ENCODE measurements around the gene MAD1L1.

Gene MAD1L1

DNA sequence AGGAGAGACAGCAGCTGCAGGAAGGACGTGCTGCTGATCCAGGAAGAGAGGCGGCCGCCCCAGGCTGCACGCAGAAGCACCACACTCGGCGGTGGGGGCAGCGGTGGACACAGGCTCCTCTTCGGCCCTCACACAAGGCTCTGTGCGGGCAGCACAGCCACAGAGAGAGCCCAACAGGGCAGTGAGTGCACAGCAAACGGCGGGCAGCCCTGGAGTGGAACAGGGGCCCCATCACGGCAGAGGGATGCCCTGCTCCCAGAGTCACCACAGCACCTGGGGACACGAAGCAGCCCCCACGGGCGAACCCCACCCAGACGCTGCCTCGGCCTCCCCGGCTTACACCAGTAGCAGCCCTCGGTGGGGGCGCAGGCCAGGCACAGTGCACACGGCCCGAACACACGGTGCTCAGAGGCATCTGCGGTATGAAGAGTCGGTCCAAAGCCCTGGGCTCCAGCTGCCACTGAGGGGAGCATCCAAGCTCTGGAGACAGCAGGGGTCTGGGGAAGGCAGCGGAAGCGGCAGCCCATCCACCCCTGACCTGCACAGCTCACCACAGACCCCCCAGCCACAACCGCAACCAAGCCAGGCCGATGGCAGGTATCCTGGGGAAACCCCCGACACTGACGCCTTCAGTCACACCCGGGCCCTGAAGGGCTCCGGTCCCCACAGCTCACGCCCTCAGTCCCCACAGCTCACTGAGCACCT lies 26.1 kb upstream of the MAD1L1 start:
- DNase-seq, result no peak

DNA sequence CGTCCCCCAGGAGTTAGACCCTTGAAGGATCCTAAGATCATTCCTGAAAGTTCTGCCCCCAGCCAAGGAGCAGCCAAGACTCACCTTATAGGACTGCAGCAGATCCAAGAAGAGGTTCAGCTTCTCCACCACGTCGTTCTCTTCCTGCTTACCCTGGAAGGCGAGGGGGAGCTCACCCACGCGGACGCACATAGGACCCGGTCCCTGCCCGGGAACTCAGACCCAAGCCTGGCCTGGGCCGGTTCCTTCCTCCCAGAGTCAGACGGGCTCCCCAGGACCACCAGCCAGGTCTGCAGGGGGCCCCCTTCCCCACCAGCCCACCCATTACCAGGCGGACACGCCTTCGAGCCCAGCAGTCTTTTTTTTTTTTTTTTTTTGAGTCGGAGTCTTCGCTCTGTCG lies 24.9 kb upstream of the MAD1L1 start:
- DNase-seq, result no peak

DNA sequence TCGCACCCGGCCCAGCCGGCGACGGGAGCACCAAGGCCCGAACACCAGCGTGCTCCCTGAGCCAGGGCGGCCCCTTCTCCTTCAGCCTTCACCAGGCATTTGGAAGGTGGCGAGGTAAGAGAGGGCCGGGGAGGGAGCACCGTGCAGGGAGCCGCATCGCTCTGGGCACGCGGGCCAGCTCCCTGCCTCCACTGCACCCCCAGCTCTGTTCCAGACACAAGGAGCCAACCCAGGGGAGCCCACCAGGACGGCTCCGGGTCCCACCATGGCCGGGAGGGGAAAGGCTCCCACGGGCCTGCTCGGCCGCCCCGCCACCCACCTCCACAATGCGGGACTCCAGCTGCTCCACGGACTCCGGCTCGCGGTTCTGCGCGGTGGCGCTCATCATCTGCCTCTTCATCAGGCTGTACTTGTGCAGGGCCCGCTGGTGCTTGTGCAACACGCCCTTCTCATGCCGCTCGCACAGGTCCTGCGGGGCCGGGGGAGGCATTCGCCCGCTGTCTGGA lies 24.4 kb upstream of the MAD1L1 start:
- no peak for DNase-seq

DNA sequence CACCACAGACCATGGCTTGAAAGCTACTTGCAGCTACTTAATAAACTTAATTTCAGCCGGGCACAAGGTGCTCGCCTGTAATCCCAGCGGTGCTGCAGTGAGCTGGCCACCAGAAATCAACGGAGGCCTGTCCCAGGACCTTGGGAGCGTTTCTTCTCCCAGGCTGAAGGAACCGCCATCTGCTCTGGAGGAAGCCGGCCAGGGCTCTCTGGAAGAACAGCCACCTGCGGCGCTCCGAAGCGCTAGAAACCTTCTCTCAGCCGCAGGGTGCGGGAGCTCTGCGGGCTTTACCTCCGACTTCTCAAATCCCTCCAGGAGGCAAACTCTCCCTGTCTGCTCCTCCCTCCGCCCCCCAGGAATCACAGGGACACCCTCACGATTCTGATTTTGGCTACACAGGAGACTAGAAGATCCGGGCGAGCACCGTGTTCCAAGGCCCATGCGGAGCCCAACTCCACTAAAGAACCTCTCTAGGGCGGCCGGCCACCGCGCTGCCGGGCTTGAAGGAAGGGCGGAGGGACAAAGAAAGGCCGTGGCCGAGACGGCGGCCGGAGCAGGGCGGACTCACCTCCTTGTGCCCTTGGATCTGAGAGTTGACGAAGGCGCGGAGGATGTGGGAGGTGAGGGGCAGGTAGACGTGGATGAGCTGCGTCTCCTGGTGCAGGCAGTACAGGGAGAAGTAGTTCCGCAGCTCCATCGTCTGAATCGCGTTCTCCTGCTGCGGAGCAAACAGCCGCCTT lies 23.7 kb upstream of the MAD1L1 start:
- DNase-seq, result no peak

DNA sequence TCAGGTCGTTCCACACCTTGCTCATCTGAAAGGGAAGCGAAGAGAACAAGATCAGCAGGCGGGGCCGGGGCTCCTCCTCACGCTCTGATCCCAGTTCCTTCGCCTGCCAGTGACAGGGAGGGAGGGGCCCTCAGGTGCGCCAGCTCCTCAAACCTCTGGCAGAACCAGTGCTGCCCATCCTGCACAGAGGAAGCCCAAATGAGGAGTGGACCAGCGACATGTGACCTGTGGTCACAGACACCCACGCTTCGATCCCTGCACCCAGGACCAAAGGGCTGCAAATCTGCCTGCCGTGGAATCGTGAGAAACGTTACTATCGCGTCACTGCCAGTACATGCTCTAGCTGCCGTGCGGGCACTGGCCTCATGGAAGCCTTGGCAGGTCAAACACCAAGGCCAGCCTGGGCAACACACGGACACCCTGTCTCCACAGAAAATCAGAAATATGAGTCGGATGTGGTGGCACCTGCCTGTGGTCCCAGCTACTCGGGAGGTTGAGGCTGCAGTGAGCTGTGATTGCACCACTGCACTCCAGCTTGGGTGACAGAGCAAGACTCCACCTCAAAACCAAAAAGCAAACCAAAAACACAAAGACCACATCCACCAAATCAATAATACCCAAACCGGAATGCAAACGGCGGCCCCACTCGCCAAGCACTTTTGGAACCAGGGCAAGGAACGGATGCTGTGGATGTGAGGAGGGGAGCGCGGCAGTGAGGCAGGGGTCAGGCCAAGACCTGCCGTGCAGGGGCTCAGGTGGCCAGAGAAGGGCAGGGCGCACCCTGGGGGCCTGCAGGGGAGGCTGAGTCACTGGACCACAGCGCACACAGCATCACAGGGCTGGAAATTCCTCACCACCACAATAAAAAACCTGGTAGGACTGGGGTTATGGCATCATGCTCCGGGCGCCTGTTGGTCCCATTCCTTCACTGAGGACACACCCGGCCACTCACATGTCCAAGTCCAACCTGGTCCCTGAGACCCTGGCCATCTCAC lies 22.7 kb upstream of the MAD1L1 start:
- DNase-seq, result no peak

DNA sequence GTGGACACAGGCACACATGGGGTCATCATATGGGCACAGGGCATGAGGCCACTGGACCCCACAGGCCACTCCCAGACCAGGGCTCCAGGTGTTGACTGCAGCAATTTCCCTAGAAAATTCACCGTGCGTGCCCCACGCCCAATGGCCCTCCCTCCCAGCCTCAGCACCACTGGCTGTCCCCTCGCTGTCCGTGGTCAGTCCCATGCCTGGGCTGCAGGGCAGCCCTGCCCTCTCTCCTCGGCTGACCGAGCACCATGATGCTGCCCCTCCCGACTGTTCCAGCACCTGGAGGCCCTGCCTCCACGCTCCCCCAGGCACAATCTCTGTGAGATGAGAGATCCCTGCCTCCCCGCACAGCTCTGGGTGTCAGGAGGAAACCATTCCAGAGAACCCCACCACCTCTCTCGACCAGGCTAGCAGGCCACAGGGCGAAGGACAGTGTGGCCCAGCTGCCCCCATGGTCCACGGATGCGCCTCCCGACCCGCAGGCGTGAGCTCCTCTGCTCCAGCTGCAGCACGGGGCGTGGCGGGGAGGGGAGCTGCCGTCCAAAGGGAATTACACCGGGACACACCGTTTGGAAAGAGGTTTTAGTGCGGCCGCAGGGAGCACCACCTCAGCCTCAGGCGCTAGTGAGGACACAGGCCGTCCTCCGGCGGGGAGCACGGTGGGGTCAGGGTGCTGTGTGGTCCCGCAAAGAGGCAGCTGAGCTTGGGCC lies 21.8 kb upstream of the MAD1L1 start:
- DNase-seq, result no peak

DNA sequence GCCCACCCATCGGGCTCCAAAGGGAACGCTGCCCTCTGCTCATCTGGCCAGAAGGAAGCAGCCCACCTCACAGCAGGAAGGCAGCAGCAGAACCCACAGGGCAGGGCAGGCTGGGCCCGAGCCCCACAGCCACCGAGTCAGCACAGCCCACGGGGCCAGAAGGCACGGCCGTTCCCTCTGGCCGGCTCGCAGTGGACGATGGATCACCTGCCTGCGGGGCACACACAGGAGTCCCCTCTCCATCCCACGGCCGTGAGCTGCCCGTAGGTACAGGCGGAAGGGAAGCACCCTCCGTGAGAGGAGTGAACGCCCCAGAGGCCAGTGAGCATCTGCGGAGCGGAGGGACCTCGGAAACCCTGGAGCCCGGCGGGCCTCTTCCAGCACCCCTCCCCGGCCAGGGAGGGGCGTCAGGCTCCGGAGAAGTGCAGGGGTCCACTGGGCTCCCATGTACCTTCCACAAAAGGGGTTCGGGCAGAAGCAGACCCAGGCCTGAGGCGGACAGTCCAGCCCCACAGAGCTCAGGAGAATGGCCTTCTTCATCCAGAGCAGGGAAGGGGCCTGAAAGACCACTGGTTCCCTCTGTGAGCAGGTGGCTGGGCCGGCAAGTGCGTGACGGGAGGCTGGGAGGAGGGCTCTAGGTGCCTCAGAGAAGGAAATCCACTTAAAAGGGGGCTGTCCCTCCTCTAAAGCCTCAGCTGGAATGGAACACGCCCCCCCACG lies 20.9 kb upstream of the MAD1L1 start:
- no peak for DNase-seq

DNA sequence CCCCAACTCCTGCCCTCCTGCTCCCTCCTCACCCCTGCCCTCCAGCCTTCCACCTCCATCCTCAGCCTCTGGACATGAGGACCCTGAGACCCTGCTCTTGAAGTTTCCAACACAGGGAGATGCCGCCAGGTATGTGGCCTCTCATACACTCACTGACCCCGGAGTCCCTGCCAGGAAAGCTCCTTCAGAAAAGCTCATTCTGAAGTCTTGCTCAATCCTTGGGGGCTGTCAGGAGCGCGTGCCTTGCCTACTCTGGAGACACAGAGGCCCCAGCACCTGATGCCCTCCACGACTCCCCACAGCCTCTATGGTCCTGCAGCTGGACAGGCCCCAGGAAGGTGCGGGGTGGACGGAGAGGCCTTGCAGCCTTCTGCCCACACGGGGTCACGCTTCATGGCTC lies 20.3 kb upstream of the MAD1L1 start:
- DNase-seq, result no peak

DNA sequence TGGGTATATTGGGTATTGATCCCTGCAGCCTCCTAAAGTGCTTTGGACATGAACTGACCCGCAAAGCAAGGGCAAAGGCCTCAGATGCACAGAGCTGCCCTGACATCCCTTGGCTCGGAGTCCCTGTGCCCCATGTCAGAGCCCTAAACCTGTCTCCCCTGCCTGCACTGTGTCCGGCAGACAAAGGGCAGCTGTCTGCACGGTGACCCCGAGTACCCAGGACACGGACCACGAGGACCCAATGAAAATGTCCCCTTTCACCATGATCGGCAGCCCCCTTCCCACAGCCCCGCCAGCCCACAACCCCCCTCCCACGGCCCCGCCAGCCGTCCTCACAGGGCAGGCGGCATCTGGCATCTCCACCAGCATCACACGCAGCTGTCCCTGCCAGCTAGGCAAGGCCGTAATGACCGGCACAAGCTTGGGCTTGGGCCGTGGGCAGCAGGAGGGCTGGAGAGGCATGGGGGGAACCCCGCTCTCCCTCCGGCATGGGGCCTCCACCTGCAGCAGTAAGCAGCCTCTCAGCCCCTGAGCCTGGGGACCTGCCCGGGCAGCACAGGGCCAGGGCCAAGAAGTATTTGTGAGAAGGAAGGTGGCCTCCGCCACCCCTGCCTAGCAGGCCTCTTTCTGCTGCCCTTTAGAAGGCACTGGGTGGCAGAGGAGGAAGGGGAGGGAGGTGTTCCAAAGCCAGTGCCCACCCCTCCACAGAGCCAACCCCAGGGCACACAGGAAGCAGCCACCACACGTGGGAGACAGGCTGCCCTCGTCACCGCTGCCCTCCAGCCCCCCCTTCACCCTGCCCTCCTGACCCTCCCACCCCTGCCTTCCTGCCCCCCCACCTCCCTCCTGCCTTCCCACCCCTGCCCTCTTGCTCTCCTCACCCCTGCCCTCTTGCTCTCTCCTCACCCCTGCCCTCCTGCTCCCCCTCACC lies 19.4 kb upstream of the MAD1L1 start:
- peak in 2 of 56 donors; percentile 6 to 30 for DNase-seq

DNA sequence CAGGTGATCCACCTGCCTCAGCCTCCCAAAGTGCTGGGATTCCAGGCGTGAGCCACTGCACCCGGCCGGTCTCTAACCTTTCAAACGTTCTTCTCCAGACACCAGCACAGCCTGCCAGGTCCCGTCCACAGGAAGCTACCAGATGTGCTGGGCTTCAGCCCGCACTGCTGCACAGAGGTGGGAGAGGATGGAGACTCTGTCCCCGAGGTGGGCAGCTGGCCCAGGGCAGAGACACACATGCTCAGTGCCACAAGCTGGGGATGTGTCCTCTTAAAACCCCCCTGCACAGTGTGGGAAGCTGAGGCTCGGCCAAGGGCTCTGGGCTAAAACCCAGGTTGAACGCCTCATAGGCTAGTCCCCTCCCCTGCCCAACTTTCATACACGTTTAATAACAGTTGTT lies 18.6 kb upstream of the MAD1L1 start:
- no peak for DNase-seq

DNA sequence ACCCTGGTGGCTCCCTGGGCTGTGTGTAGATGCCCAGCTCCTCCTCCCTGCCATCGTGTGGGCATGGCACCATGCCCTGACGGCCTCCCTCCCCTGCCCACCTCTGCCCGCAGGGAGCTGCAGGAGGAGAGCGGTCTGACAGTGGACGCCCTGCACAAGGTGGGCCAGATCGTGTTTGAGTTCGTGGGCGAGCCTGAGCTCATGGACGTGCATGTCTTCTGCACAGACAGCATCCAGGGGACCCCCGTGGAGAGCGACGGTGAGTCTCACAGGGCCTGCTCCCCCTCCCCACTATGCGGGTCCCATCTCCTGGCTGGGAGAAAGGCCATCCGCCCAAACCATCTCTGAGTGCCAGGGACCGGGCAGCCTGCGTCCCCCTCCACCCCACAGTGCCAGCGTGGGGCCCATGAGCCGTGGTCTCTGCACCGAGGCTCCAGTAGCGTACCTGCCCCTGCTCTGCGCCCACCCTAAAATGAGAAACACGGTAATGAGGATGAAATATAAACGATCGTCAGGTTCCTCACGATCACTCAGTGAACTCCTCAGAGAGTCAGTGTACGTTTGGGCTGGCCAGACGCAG lies 17.1 kb upstream of the MAD1L1 start:
- DNase-seq, result no peak

DNA sequence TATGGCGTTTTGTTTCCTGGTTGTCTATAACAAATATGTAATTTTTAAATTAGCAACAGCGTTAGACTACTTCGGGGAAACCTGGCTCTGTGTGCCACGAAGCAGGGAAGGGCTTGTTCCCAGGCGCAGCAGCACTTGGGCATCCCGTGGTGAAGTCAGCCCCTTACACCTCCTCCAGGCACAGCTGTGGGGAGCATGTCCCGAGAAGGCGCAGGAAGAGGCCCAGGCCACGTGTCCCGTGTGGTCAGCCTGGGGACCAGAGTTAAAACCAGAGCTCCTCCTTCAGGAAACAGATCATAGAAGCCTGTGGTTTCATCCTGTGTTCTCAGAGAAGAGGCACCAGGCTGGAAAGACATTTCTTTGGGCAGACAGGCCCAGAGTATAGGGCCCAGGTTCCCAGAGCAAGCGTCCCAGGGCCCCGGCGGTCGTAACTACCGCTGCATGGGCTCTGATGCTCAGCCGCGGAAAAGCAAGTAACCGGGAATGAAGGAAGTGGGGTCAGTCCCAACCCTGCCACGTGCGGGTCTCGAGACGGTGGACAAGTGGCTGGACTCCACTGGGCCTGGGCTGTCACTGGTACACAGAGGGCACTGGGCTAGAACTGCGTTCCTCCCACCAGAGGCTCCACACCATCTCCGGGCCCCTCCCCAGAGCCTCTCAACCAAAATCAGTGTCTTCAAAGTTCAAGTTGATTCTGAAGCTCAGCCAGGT lies 16.4 kb upstream of the MAD1L1 start:
- peak in 15 of 56 donors; percentile 11 to 41 (median 26) for DNase-seq

DNA sequence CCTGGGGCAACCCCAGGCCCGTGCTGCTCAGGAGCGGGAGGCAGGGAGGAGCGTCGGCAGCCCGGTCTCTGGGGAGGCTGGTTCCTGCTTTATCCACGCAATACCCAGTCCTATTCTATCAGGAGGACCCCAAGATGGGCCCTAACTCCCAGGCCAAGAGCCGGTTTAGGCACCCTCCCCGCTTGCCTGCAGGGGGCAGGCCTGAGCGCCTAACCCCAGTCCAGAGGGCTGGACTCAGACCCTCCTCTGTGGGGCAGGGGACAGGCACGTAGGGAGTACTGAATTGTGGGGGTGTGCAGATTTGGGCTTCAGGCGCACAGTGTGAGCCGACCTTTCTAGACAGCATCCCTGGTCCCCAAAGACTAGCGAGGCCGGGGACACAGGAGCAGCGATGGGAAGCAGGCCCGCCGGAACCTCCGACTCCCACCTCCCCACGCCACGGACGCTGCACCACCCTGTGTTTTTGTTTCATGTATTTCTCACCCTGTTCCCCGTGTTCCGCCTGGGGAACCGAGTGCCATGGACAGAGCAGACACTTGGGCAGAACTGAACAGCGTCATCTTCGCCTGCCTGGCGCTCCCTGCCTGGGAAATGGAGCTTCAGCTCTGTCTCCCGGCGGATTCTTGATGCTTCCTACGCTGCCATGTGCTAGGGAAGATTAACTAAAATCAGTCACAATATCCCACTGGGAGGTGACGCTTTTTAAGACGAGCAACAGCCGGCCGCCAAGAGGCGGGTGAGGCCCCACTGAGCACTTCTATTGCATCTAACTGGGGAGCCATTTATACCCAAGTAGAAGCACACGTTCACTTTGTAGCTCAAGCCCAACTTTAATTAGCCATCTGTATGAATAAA lies 14.6 kb upstream of the MAD1L1 start:
- DNase-seq, result peak in 7 of 56 donors; percentile 8 to 28 (median 21)

DNA sequence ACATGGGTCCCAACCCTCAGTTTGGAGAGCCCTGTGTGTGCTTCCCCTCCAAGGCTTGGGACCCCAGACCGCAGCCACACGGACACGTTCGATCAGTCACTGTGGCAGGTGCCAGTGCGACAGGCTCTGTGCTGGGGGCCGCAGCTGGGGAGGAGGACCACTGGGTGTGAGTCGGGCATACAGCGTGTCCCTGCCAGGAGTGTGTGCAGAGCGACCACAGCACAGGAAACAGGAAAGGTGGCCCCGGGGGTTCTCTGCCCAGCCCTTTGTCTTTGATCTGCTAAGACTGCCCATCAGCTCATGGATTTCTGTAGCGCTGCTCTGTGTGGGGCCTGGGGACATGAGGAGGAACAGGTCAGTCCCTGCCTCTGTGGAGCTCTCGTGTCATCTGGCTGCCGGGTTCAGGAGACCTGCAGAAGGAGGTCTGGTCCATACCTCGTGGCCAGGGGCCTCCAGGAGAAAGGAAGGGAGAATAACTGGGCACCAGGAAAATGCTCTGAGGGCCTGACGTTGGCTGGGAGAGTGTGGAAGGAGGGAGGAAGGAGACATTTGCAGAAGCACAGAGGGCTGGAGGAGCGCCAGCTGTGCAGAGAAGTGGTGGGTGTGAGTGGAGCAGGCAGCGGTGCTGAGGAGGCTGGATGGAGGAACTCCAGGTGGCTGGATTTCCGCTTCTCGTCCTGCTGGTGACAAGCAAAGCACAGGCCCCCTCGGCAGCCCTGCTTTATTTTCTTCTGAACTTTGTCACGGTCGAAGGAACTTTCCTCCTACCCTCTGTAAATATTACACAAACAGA lies 13.3 kb upstream of the MAD1L1 start:
- DNase-seq, result peak in 13 of 56 donors; percentile 5 to 37 (median 19)

DNA sequence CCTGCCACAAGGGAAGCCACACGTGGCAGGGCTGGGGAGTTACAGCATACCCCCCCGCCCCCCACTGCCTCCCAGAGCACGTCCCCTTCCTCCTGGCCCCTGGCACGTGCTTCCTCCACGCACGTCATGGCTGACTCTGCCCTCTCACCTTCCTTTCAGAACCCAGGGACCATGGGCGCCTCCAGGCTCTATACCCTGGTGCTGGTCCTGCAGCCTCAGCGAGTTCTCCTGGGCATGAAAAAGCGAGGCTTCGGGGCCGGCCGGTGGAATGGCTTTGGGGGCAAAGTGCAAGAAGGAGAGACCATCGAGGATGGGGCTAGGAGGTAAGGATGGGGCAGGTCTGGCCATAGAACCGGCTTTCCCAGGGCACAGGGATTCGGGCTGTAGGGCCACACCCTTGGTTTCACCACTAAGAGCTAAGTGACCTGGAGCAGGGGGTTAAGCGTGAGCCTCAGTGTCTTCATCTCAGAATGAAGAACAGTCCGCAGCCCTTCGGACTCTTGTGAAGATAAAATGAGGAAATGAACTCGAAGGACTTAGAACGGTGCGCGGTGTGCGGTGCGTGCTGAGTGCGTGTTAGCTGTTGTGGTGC lies 11.8 kb upstream of the MAD1L1 start:
- DNase-seq, result no peak

DNA sequence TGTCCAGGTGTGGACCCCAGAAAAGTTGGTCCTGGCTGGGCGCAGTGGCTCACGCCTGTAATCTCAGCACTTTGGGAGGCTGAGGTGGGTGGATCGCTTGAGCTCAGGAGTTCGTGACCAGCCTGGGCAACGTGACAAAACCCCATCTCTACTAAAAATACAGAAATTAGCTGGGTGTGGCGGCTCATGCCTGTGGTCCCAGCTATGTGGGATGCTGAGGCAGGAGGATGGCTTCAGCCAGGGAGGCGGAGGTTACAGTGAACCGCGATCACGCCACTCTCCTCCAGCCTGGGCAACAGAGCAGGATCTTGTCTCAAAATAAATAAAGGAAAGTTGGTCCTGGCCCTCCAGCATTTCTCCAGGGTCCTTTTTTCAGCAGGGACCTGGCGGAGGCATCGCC lies 10.7 kb upstream of the MAD1L1 start:
- no peak for DNase-seq

All from nucleus accumbens (tissue), 56 donors.